HG03039 (cell line): Measurements from ENCODE around the gene GPRIN3.
A peak's percentile ranks its signal among the peaks of the same experiment; 100 is the strongest.

Experiments used
- ATAC-seq: cut with Tn5 transposase; IDR thresholded peaks from one replicate; pipeline ENCODE4 v1.9.1; 2021; ENCODE audit warnings: mild to moderate bottlenecking, moderate library complexity; ENCODE audit not compliant: unreplicated experiment

GPRIN3 gene

GRCh38 chr4:89307446-89308160, at the start of gene GPRIN3:
Gene GPRIN3 (minus strand): TSS chr4:89307800. CDS start chr4:89250110, 57,690 bp downstream.
- ATAC-seq, result no peak

- ATAC-seq, result no peak
These were observed 49.7 kb upstream of the GPRIN3 start for GRCh38 chr4:89357340-89357739.

- no peak for ATAC-seq
These were observed 48.5 kb upstream of the GPRIN3 start for GRCh38 chr4:89356086-89356485.

GRCh38 chr4:89353514-89353913, 45.9 kb upstream of the GPRIN3 start:
- no peak for ATAC-seq

- ATAC-seq, result no peak
These were observed 44.9 kb upstream of the GPRIN3 start for GRCh38 chr4:89352541-89352940.

GRCh38 chr4:89351201-89351600, 43.6 kb upstream of the GPRIN3 start:
- ATAC-seq, result no peak

GRCh38 chr4:89347363-89348025, 39.9 kb upstream of the GPRIN3 start:
- ATAC-seq, result no peak

GRCh38 chr4:89344571-89344970, 37.0 kb upstream of the GPRIN3 start:
- ATAC-seq, result no peak

GRCh38 chr4:89338206-89338605, 30.6 kb upstream of the GPRIN3 start:
- no peak for ATAC-seq

GRCh38 chr4:89337681-89338080, 30.1 kb upstream of the GPRIN3 start:
- no peak for ATAC-seq

- no peak for ATAC-seq
These were observed 29.3 kb upstream of the GPRIN3 start for GRCh38 chr4:89336818-89337420.

- no peak for ATAC-seq
These were observed 27.2 kb upstream of the GPRIN3 start for GRCh38 chr4:89334830-89335229.

- no peak for ATAC-seq
These were observed 26.7 kb upstream of the GPRIN3 start for GRCh38 chr4:89334311-89334710.

GRCh38 chr4:89331686-89332544, 24.3 kb upstream of the GPRIN3 start:
- no peak for ATAC-seq

GRCh38 chr4:89331197-89331596, 23.6 kb upstream of the GPRIN3 start:
- ATAC-seq, result no peak

GRCh38 chr4:89329280-89329679, 21.7 kb upstream of the GPRIN3 start:
- ATAC-seq, result no peak

- ATAC-seq, result peak; percentile 78
These were observed 17.1 kb upstream of the GPRIN3 start for GRCh38 chr4:89324671-89325070.

- no peak for ATAC-seq
These were observed 15.1 kb upstream of the GPRIN3 start for GRCh38 chr4:89322671-89323070.

GRCh38 chr4:89319756-89320155, 12.2 kb upstream of the GPRIN3 start:
- no peak for ATAC-seq

- ATAC-seq, result no peak
These were observed 9.3 kb upstream of the GPRIN3 start for GRCh38 chr4:89316931-89317366.

GRCh38 chr4:89316211-89316610, 8.6 kb upstream of the GPRIN3 start:
- ATAC-seq, result no peak
